Measurements from ENCODE around the gene JARID2. TPM values are rescaled to one million over a fixed set of nuclear protein-coding genes. Genes with fewer than 3 reads are reported as not detected.

The JARID2 gene
- total and polyA plus RNA-seq, 9 of the 15 experiments (the other 6 are each of a cell fraction or from before 2014, with no cell fraction given) = 5.0 to 29.0 (median 15.6) TPM

DNA sequence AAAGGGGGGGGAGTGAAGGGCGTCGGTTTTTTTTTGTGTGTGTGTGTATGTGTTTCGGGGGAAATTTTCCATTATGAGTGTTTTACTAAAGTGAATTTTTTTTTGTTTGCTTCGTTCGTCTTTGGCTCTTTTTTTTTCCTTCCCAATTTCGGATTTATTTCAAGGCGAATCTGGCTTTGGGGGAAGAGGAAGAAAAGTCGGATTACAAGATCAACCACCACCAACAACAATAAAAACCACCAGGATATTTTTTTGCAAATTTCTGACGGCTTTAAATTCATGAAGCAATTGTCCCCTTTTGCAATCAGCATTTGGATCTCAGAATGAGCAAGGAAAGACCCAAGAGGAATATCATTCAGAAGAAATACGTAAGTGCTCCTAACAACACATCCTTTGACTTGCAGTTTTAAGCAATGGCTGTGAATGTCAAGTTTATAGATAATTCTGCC, 372 bp downstream of the JARID2 start (continued):
- TF ChIP-seq DLX4 (CRISPR knock-in tag; IDR thresholded peaks at IDR 0.05) = no peak
- TF ChIP-seq TAL1 (IDR thresholded peaks at IDR 0.05) = peak; percentile 22; the same call in 1 of the 2 replicates
- TF ChIP-seq ARNT (IDR thresholded peaks at IDR 0.05) = peak in 1 of 2 experiments; percentile 18; a peak in 1 of 4 replicates
- TF ChIP-seq ZNF449 (CRISPR knock-in tag; IDR thresholded peaks at IDR 0.05) = no peak
- TF ChIP-seq RUNX1 (IDR thresholded peaks at IDR 0.05; ENCODE audit: low read depth) = no peak
- TF ChIP-seq RBM15 (IDR thresholded peaks at IDR 0.05; ENCODE audit: insufficient read depth, low read length) = no peak
- peak; percentile 15 for TF ChIP-seq POLR2B (IDR thresholded peaks at IDR 0.05; ENCODE audit: low read depth, partially characterized antibody)
- TF ChIP-seq, protein P1, sequence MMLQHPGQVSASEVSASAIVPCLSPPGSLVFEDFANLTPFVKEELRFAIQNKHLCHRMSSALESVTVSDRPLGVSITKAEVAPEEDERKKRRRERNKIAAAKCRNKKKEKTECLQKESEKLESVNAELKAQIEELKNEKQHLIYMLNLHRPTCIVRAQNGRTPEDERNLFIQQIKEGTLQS (IDR thresholded peaks at IDR 0.05) = no peak
- TF ChIP-seq, protein P1 (CRISPR knock-in tag; conservative IDR thresholded peaks at IDR 0.05) = 0 out of 2 replicates have a peak, but pooled peaks have one; percentile 47
- TF ChIP-seq, protein P2, sequence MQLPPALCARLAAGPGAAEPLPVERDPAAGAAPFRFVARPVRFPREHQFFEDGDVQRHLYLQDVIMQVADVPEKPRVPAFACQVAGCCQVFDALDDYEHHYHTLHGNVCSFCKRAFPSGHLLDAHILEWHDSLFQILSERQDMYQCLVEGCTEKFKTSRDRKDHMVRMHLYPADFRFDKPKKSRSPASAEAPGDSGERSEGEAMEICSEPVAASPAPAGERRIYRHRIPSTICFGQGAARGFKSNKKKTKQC (CRISPR knock-in tag; IDR thresholded peaks at IDR 0.05) = no peak
- no peak for TF ChIP-seq FOXA3 (CRISPR knock-in tag; conservative IDR thresholded peaks at IDR 0.05 in 1 of 2, IDR thresholded peaks at IDR 0.05 in 1 of 2)
- no peak for TF ChIP-seq SRSF3 (IDR thresholded peaks at IDR 0.05; ENCODE audit: insufficient read depth, low read length)
- TF ChIP-seq RBM17 (IDR thresholded peaks at IDR 0.05; ENCODE audit: borderline replicate concordance, low read depth, low read length) = no peak
- no peak for TF ChIP-seq ELF1 (tag; IDR thresholded peaks at IDR 0.05)
- TF ChIP-seq, protein P3, sequence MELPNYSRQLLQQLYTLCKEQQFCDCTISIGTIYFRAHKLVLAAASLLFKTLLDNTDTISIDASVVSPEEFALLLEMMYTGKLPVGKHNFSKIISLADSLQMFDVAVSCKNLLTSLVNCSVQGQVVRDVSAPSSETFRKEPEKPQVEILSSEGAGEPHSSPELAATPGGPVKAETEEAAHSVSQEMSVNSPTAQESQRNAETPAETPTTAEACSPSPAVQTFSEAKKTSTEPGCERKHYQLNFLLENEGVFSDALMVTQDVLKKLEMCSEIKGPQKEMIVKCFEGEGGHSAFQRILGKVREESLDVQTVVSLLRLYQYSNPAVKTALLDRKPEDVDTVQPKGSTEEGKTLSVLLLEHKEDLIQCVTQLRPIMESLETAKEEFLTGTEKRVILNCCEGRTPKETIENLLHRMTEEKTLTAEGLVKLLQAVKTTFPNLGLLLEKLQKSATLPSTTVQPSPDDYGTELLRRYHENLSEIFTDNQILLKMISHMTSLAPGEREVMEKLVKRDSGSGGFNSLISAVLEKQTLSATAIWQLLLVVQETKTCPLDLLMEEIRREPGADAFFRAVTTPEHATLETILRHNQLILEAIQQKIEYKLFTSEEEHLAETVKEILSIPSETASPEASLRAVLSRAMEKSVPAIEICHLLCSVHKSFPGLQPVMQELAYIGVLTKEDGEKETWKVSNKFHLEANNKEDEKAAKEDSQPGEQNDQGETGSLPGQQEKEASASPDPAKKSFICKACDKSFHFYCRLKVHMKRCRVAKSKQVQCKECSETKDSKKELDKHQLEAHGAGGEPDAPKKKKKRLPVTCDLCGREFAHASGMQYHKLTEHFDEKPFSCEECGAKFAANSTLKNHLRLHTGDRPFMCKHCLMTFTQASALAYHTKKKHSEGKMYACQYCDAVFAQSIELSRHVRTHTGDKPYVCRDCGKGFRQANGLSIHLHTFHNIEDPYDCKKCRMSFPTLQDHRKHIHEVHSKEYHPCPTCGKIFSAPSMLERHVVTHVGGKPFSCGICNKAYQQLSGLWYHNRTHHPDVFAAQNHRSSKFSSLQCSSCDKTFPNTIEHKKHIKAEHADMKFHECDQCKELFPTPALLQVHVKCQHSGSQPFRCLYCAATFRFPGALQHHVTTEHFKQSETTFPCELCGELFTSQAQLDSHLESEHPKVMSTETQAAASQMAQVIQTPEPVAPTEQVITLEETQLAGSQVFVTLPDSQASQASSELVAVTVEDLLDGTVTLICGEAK (IDR thresholded peaks at IDR 0.05) = 0 out of 2 replicates have a peak, but pooled peaks have one; percentile 7
- TF ChIP-seq, protein P3 (CRISPR knock-in tag; IDR thresholded peaks at IDR 0.05) = no peak

All from K562 (cell line).